KG1 (cell line): ENCODE results near the gene AAR2.

Source experiments
- DNase-seq: peaks from one replicate; lab custom pipeline; 2025; lab: John Stamatoyannopoulos, UW

Gene AAR2

DNA sequence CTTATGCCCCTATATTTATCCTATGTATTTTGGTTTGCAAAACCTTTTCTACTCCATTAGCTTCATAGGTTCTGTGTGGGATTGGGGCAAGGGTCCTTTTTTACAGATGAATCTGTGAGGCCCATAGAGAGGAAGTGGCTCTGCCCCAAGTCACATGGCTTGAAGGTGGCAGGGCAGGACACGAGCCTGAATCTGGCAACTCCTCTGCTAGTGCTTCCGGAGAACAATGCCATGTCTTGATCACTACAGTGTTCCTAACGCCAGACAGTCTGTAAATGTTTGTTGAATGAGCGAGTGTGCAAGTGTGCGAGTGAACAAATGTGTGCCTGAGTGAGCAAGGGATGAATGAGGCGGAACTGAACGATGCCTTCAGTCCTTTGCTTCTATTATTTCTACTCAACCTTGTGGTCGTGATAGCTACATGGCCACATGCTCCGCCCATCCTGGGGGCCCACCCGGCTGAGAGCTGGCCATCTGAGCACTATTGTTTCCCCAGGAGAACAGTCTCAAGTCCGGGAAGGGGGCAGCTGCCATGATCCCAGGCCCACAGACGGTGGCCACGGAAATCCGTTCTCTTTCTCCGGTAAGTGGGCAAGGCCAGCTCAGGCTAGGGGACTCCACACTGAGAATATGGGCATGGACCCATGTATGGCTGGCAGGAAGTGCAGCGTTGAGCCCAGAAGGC, 17.8 kb upstream of the AAR2 start:
- DNase-seq = no peak

DNA sequence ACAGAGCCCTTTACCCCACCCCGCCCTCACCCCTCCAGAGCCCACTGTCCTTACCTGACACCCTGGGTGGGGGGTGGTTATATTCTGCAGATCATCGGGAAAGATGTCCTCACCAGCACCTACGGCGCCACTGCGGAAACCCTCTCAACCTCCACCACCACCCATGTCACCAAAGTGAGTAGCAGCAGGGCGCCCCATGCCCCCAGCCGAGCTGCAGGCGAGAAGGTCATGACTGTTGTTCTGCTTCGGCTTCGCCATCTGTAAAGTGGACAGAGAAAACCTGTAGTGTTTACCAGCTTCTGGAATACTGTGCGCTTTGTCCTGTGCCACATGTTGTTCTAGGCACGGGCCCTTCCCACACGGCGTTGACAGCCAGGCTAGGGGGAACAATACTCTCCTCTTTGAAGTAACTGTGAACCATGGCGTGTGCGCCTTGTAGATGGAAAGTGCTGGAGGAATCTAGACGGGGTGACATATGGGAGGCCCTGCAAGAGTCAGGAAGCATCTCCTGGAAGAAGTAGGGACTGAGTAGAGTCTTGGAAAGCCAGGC, 16.5 kb upstream of the AAR2 start:
- no peak for DNase-seq

DNA sequence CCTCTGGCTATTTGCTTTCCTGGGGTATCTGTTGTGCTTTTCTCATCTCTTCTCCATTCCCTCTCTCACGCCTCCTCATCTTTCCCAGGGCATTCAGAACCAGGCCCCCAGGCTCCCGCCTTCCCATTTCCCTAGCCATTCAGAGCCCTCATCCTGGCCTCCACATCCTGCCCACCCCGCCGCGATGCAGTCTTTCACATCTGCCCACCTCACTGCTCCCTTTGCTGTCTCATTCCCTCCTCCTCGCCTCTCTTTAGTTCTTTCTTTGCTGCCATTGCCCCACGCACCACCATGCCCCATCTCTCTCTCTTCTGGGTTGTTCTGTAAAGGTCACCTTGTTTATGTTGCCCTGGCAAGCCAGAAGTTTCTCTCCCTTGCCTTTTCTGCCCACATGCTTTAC, 10.6 kb upstream of the AAR2 start:
- no peak for DNase-seq

DNA sequence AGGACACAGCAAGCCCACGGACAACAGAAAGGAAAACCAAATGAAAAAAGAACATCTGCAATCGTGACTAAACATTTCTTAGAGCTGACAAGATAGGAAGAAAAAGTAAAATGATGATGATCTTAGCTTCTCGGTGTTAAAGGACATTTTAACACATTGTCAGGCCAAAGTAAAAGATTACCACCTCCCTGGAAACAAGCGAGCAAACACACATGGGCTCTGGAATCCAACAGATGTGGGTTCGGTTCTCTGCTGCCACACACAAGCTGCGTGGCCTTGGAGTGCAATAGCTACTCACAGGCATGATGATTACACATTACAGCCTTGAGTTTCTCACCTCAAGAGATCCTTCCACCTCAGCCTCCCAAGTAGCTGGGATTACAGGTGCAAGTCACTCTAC, 7.5 kb upstream of the AAR2 start:
- DNase-seq = no peak

- no peak for DNase-seq
These were observed 6.3 kb upstream of the AAR2 start for GRCh38 chr20:36230019-36230418.

- DNase-seq = no peak
These were observed 4.9 kb upstream of the AAR2 start for GRCh38 chr20:36231331-36231730.

GRCh38 chr20:36234771-36235320, 1.4 kb upstream of the AAR2 start:
- no peak for DNase-seq

GRCh38 chr20:36236786-36237121, 476 bp downstream of the AAR2 start:
- DNase-seq = no peak

DNA sequence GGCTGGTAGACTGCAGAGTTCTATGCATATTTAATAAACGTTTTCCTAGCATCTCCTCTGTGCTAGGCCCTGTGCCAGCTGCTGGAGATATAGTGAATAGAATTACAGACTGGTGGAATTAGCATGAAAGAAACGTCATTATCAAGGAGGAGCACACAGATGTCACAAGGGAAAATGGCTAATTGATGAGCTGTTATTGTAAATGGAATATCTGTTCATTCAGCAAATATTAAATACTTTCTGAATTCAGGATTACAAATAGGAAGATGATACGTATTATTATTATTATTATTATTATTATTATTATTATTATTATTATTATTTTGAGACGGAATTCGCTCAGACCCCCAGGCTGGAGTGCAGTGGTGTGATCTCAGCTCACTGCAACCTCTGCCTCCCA, 1.2 kb downstream of the AAR2 start:
- DNase-seq = no peak

GRCh38 chr20:36238153-36238552, 1.9 kb downstream of the AAR2 start:
- no peak for DNase-seq

DNA sequence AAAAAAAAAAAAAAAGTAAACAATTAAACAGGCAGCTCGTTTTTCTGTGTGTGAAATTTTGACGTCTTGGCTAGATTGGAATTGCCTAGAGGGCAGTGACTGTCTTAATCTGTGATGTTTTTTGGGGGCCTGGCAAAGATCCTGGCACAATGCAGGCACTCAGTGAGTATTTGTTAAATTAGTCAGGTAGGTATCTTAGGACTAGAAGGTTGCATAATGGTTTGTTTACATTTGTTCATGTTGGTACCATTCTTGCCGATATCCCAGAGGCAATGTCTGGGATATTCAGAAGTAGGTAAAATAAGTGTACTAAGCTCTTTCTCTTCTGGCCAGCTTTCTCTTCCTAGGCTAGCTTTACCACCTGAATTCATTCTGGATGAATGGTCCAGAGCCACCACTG, 2.5 kb downstream of the AAR2 start:
- no peak for DNase-seq

DNA sequence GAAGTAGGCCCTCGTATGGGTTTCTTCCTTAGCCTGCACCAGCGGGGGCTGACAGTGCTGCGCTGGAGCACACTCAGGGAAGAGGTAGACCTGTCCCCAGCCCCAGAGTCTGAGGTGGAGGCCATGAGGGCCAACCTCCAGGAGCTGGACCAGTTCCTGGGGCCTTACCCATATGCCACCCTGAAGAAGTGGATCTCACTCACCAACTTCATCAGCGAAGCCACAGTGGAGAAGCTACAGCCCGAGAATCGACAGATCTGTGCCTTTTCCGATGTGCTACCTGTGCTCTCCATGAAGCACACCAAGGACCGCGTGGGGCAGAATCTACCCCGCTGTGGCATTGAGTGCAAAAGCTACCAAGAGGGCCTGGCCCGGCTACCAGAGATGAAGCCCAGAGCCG, 3.8 kb downstream of the AAR2 start:
- no peak for DNase-seq

GRCh38 chr20:36241678-36242077, 5.4 kb downstream of the AAR2 start:
- no peak for DNase-seq

DNA sequence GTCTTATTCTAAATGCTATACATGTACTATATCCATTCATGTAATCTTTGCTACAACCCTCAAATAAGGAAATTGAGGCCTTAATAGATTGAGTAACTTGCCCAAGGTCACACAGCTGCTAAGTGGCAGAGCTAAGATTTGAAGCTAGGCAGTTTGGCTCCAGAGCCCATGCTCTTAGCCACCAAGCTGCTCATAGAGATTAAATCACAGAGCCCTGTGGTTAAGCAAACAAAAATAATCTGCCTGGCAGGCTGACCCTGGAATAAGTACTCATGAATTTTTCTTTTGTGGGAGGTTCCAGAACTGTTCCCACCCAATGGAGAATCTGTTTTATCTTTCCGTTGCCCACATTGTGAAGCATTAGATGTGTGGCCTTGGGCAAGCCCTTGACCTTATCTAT, 7.4 kb downstream of the AAR2 start:
- no peak for DNase-seq

- DNase-seq = no peak
These were observed 10.1 kb downstream of the AAR2 start for GRCh38 chr20:36246401-36246800.

- DNase-seq = no peak
These were observed 12.6 kb downstream of the AAR2 start for GRCh38 chr20:36248836-36249235.

GRCh38 chr20:36249450-36249849, 13.2 kb downstream of the AAR2 start:
- DNase-seq = no peak

DNA sequence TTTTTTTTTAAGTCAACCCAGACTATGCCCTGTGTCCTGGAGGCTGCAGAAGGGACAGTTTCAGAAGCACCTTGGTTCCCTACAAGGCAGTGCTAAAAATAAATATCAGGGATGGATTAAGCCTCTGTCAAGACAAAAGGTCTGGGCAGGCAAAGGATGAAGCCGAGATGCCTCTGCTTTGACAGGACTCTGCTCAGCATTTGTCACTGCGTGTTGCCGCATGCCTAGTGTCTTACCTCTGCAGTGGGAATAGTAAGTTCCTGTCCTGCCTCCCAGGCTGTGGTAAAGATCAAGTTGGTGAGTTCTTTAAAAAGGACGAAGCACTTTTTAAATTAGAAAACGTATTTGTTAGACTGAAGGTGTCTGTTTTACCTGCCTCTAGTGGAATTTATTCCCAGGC, 15.1 kb downstream of the AAR2 start:
- DNase-seq = no peak

DNA sequence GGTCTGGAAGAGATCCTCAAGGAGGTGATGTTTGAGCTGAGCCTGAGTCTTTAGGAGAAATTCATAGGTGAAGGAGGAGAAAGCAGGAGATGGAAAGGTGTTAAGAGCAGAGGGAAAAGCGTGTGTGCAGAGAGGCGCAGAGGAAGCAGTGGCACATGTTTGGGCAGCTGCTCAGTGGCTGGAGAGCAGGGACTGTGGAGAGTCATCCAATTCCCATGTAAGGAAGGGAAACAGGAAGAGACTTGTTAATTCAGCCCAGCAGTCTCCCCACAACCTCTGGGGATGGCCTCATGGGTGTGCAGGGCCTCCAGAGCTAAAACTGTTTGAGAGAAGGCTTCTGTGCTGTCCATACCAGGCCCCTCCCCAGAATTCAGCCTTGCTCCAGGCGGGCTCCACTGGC, 16.2 kb downstream of the AAR2 start:
- DNase-seq = no peak

GRCh38 chr20:36253036-36253435, 16.8 kb downstream of the AAR2 start:
- DNase-seq = no peak

GRCh38 chr20:36254076-36254475, 17.8 kb downstream of the AAR2 start:
- no peak for DNase-seq

DNA sequence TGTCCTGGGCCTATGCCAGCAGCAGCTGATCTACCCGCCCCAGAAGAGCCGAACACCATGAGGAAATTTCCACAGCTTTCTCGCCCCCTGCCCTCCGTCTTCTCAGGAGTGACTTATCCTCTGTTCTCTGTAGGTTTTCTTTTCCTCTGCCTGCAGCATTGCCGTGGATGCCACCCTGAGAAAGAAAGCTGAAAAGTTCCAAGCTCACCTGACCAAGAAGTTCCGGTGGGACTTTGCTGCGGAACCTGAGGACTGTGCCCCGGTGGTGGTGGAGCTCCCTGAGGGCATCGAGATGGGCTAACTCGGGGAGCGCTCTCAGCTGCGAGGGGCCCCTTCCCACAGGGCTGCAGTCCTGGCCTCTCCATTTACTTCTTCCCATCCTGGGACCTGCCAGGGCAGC, 19.2 kb downstream of the AAR2 start:
- DNase-seq = no peak

DNA sequence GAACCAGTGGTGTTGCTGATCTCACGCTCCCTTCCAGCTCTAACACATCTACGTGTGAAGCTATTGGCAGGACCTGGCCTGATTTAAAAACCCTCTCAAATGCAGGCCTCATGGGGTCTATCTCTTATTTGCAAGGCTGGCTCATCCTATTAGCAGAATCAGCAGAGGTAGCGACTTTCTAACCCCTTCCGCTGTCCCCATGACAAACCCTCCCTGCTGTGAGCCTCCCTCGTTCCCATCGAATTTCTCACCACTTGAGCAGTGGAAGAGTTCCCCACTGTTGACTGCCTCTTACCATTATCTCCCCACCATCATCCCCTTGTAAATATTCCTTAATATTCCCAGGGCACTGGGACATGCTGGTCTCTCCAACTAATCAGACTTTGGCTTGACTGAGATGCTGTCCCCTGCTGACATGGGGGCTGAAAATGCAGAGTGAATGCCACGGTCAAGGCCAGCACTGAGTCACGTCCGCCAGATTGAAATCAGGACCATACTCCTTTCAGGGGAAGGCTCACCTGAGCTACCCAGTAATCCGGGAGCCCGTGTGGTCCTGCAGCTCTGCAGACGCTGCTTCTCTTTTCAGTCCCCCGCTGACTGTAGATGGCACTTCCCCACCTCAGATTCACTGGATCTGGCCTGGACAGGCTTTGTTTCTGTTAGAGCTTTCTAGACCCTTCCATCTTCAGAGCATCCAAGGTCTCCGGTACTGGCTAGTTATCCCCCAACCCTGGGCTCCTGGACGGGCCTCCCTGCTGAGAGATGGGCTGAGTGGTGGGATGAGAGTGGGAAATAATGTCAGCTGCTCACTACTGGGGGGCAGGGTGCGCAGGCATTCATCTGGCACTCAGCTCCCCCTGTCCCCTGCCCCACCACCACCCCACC, 23.1 kb downstream of the AAR2 start:
- no peak for DNase-seq
